ENCODE data around the gene PSAP.
"Not testable (repeated sequence)": the region's sequence is repeated elsewhere in the genome, so short reads cannot be mapped to it uniquely, and the experiment has no call there.

Gene PSAP

GRCh38 chr10:71850743-71851464 is at the start of gene PSAP:
Gene PSAP (minus strand): TSS chr10:71851251. CDS start chr10:71851221, 30 bp downstream.
- DNase-seq = peak; percentile 99

DNA sequence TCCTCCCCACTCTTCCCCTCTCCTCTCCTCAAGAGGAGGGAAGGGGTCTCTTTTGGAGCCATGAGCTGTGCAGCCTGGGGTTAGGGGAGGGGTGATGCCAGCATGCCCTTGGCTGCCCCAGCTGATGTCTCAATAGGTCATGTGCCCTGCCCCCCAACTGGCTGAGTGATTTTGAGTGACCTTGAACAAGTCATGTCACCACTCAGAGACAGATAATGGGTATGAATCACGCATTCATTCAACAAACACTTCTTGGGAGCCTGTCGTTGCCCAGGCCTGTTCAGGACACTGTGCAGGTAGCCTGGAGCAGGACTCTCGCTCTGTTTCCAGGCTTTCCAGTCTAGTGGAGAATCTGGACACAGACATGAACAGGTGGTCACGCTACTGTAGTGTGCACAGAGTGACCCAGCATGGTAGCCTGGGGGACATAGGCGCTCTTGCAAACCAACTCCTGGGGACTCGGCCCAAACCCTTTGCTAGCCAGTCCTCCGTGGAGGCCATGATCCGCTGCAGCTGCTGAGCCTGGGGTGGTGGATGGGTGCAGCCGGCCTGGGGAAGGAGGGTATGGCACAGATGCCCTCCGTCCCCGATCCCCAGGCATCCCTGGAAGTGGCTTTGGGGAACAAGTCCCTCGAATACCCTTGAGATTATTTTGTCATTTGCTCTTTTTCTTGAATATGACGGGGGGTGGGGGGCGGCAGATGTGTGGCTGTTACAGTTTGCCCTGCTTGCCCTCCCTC is 49.6 kb upstream of the PSAP start:
- no peak for DNase-seq

DNA sequence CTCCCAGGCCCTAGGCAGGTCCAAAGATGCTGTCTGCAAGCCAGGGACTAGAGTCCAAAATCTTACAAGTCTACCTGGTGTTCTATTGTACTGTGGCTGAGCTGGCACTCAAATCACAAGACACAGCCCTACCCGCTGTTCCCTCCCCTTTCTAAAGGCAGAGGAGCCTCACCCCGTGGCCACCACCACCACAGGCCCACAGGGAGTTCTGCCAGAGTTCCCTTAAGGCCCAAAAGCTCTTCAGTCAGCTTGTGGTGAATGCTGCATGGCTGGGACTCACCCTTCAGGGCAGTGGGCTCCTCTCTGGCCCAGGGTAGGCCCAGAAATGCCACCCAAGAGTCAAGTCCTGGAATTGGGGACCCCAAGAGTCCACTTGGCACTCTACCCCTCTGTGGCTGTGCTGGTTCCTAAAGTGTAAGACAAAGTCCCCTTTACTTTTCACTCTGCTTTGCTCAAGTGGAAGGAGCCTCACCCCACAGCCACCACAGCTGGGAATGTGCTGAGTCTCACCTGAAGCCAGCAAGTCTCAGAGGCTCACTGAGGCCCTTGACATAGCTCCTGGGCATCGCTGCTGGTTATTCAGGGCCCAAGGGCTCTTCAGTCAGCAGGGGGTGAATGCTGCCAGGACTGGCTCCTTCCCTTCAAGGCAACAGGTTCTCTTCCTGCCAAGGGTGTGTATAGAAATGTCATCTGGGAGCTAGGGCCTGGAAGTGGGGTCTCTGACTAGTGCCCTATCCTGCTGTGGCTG is 48.8 kb upstream of the PSAP start:
- no peak for DNase-seq

GRCh38 chr10:71898346-71898745 is 47.3 kb upstream of the PSAP start:
- not testable (repeated sequence) for DNase-seq

DNA sequence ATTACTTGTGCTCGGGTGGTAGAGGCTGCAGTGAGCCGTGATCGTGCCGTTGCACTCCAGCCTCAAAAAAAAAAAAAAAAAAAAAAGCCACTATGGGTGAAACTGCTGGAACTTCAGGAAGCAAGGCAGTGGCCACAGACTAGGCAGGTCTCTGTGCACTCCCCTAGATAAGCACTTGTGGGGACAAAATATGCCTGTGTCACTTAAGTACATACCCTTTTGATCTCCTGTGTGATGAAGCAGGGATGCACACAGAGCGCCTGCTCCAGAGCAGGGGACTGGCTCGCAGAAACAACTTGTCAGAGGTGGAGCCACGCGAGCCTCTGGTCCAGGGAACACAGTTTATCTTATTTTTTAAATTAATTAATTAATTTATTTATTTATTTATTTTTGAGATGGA is 42.9 kb upstream of the PSAP start:
- DNase-seq = no peak

GRCh38 chr10:71893258-71893815 is 42.3 kb upstream of the PSAP start:
- DNase-seq = no peak

DNA sequence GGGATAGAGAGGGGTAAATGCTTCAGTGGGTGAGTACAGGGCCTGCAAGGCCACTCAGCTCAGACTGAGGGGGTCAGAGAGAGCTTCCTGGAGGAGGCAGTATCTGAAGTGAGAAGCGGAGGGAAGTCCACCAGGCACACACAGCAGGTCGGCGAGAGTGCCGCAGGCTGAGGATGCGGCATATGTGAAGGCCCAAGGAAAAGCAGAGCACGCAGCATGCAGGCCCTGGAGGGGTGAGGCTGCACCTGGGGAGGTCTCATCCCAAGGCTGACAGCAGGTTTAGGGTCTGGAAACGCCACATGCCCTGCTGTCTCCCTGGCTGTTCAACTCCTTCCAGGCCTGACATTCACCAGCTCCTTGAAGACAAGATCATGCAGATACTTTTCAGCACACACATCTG is 40.4 kb upstream of the PSAP start:
- no peak for DNase-seq

GRCh38 chr10:71889388-71889987 is 38.4 kb upstream of the PSAP start:
- DNase-seq = no peak

GRCh38 chr10:71888623-71889387 is 37.8 kb upstream of the PSAP start:
- peak; percentile 100 for DNase-seq

- no peak for DNase-seq
Observed at GRCh38 chr10:71888248-71888622, 37.2 kb upstream of the PSAP start.

DNA sequence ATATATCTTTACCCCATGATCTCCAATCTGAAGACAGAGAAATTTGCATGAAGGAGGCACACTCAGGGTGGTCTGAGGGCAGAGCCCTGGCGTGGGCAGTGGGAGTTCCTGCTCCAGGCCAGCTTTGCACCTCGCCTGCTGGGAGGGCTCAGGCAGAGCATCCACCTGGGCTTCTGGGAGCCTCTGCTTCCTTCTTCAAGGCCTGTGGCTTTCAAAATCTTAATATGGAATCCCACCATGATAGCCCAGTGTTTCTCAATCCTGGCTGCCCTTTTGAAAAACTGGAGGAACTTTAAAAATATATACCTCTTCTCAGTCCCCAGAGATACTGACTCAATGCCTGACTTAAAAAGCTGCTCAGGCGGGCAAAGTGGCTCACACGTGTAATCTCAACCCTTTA is 36.7 kb upstream of the PSAP start:
- peak; percentile 78 for DNase-seq

DNA sequence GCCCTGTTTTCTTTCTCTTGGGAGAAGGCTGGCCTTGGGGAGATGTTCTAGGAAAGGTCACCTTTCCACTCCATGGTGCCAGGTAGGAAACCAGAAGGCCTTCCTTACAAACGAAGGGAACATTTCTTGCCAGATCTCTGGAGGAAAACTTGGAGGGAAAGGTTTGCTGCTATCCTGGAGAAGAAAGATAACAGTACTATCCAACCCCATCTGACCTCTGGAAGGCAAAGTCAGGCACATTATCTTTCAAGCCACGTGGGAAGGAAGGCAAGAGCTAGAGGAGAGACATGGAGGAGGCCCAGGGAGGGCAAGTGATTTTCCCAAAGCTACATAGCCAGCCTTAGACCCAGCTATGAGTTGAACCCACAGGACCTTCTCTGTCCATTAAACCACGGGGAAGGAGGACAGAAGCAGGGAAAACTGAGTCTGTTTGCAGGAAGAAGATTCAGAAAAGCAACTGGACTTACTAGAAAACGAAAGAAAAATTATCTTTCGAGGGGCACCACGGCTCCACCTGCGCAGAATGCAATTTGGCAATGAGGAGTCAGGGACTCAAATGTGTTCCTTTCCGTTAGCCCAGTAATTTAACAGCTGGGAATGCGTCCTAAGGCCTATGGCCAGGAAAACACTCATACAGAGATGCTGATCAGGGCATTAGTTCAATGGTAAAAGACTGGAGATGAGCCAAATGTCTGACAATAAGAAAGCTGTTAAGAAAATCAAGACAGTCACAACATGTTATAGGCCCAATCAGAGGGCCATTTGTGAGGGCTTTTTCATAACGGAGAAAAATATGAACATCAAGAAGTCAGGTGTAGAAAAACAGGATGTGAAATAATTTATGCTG is 32.0 kb upstream of the PSAP start:
- DNase-seq = no peak

GRCh38 chr10:71881647-71882355 is 30.8 kb upstream of the PSAP start:
- no peak for DNase-seq

- DNase-seq = not testable (repeated sequence)
Observed at GRCh38 chr10:71881307-71881624, 30.2 kb upstream of the PSAP start.

DNA sequence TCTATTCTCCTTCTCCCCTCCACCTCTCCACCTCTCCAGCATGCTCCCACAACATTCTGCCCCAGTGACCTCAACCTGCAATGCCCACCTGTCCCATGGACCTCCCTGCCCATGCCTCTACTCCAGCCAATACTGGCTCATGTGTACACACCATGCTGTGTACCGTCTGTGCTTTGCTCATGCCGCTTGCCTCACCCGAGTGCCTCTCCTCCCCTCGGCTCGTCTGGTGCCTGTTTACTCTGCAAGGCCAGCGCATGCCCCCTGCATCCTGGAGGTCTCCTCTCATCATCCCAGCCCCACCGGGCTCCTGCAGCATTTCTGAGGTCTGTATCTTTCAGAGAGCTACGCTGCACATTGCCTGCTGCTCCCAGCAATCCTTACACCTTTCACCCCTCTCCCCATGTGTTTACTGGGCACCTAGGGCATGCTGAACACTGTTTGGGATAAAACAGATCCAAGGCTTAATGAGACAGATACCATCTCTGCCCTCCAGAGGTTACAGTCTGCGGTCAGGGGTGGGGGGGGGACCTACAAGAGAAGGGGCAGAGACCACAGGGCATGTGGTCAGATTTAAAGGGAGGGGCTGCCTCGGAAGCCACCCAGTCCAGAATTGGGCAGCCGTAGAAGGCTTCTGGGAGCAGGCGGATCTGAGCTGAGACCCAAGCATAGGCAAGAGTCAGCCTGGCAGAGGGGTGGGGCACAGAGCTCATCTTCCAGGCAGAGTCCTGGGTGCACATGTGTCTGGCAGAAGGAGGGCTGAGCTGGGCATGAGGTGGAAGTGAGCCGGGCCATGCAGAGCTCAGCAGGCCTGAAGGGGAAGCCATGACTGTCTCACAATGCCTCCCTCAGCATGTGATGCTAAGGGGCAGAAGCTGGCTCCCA is 29.6 kb upstream of the PSAP start:
- DNase-seq = peak; percentile 68

GRCh38 chr10:71878327-71879034 is 27.4 kb upstream of the PSAP start:
- peak; percentile 67 for DNase-seq

GRCh38 chr10:71877821-71878220 is 26.8 kb upstream of the PSAP start:
- DNase-seq = no peak

DNA sequence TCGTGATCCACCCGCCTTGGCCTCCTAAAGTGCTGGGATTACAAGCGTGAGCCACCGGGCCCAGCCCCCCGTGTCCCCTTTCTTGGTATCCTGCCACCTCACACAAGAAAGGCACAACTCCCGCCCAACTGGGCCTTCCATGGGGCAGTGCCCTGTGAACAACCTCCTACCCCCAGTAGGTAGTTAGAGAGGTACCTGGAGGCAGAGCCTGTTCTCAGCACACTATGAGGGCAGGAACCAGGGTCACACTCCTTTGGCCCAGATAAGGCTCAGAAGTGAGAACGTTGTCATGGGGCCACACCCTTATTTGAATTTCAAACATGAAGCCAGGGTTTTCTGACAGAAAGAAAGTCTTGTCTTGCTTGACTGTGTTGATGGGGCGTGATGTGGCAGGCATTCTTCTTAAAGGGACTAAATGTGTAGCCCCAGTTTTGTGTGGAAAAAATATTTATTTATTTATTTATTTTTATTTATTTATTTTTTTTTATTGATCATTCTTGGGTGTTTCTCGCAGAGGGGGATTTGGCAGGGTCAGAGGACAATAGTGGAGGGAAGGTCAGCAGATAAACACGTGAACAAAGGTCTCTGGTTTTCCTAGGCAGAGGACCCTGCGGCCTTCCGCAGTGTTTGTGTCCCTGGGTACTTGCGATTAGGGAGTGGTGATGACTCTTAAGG is 23.8 kb upstream of the PSAP start:
- DNase-seq = not testable (repeated sequence)

All from inflammatory macrophage treated with lipopolysaccharide for 4 hours (primary cell).